Muscle layer of duodenum (tissue), 2 donors: ENCODE results near the gene DDX51.

ENCODE experiments used
- H3K27ac ChIP-seq: one replicate; pipeline ENCODE4 v1.7.0; 2013; ENCODE audit warnings: mild to moderate bottlenecking, low read length
- H3K27me3 ChIP-seq: one replicate; pipeline ENCODE4 v1.7.0; 2013; ENCODE audit warnings: low read depth, mild to moderate bottlenecking, control low read depth, low read length
- H3K36me3 ChIP-seq, 2 donors: one replicate each; pipeline ENCODE4 v1.7.0; 2013; ENCODE audit warnings: low read length in 2 of 2, control low read depth in 1 of 2, mild to moderate bottlenecking in 1 of 2; ENCODE audit not compliant: insufficient read depth in 2 of 2, control insufficient read depth in 1 of 2
- H3K4me1 ChIP-seq, 2 donors: one replicate each; pipeline ENCODE4 v1.7.0; 2013; ENCODE audit warnings: low read length in 2 of 2, mild to moderate bottlenecking in 2 of 2, control low read depth in 1 of 2, moderate library complexity in 1 of 2; ENCODE audit not compliant: insufficient read depth in 2 of 2, control insufficient read depth in 1 of 2
- H3K4me3 ChIP-seq, 2 donors: one replicate each; pipeline ENCODE4 v1.7.0; 2013; ENCODE audit warnings: low read length in 2 of 2, low read depth in 1 of 2, mild to moderate bottlenecking in 1 of 2
- H3K9me3 ChIP-seq, 2 donors: one replicate each; pipeline ENCODE4 v1.7.0; 2013; ENCODE audit warnings: low read length in 2 of 2, control low read depth in 1 of 2, mild to moderate bottlenecking in 1 of 2; ENCODE audit not compliant: control insufficient read depth in 1 of 2
- donor health status: healthy.

DDX51 gene

DNA sequence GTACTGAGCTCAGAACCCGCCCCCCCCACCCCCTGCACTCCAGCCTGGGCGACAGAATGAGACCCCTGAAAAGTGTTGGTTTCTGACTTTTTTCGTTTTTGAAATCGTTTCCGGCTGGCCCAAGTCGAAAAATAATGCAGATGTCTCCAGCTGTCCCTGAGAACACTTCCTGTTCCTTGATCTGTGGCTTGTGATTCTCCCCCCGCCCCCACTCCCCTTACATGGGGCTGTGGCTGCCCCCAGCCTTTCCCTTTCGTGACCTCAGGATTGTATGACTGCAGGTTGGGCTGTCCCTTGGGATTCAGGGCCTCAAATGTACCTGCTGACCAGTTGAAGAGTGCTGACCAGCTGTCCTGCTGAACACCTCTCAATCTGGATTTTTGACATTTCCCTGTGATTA, 34.2 kb upstream of the DDX51 start:
- H3K4me1 ChIP-seq = no peaks in the 10 kb centered on the region
- H3K36me3 ChIP-seq = no peaks in the 10 kb centered on the region
- H3K4me3 ChIP-seq = no peak overlapping the region
- H3K27me3 ChIP-seq = no peaks in the 10 kb centered on the region
- no peak overlapping the region for H3K27ac ChIP-seq
- H3K9me3 ChIP-seq = no peaks in the 10 kb centered on the region

GRCh38 chr12:132176920-132177551, 32.9 kb upstream of the DDX51 start:
- no peak overlapping the region for H3K27ac ChIP-seq
- H3K4me1 ChIP-seq = no peaks in the 10 kb centered on the region
- no peaks in the 10 kb centered on the region for H3K27me3 ChIP-seq
- H3K36me3 ChIP-seq = no peaks in the 10 kb centered on the region
- no peaks in the 10 kb centered on the region for H3K9me3 ChIP-seq
- H3K4me3 ChIP-seq = no peak overlapping the region

- Histone ChIP-seq H3K36me3 (no peaks in the 10 kb centered on the region), H3K9me3 (no peaks in the 10 kb centered on the region), H3K4me1 (no peaks in the 10 kb centered on the region), H3K4me3 (no peak overlapping the region), H3K27ac (no peak overlapping the region), H3K27me3 (no peaks in the 10 kb centered on the region)
Observed at GRCh38 chr12:132176385-132176919, 32.3 kb upstream of the DDX51 start.

GRCh38 chr12:132175496-132176384, 31.6 kb upstream of the DDX51 start:
- no peak overlapping the region for H3K27ac ChIP-seq
- no peaks in the 10 kb centered on the region for H3K9me3 ChIP-seq
- H3K27me3 ChIP-seq = peaks cover 2% of the 10 kb centered on the region
- H3K36me3 ChIP-seq = no peaks in the 10 kb centered on the region
- H3K4me1 ChIP-seq = no peaks in the 10 kb centered on the region
- no peak overlapping the region for H3K4me3 ChIP-seq

GRCh38 chr12:132174839-132175490, 30.8 kb upstream of the DDX51 start:
- no peaks in the 10 kb centered on the region for H3K4me1 ChIP-seq
- peaks cover 3% of the 10 kb centered on the region for H3K27me3 ChIP-seq
- H3K9me3 ChIP-seq = no peaks in the 10 kb centered on the region
- H3K4me3 ChIP-seq = no peak overlapping the region
- H3K27ac ChIP-seq = no peak overlapping the region
- H3K36me3 ChIP-seq = no peaks in the 10 kb centered on the region

DNA sequence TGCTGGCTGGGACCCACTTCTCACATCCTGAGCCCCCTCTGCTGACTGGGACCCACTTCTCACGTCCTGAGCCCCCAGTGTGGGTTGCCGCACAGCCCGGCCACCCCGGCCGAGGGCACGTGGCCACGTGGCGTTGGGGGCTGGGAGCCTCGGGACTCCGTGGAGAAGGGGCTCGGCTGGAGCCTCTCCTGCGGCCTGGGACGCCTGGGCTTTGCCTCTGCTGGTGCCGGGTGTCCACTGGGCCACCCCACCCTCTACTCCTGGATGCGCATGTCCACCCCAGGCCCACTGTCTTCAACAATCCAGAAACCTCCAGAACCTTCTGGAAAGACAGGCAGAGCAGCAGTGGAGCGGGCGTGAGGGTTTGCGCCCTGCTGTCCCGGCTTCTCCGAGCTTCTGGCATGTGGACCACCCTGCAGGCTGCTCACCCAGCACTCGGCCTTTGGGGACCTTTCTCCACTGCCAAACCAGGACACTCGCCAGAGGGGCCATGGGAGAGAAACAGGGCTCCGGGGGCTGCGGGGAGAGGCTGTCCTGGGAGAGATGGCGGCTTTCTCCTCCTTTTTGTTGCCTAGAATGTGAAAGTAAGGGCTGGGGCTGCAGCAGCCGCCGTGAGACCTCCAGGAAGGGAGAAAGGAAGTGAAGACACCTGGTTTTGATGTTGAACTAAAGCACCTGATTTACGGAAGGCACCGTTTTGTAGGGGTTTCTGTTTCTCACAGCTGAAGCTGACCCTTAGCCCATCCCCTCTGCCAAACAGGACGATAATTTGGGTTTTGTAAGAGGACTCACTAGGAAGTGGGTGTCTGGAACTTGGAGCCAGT, 30.1 kb upstream of the DDX51 start:
- H3K27me3 ChIP-seq = peaks cover 3% of the 10 kb centered on the region
- no peaks in the 10 kb centered on the region for H3K4me1 ChIP-seq
- no peaks in the 10 kb centered on the region for H3K9me3 ChIP-seq
- no peak overlapping the region for H3K4me3 ChIP-seq
- H3K27ac ChIP-seq = no peak overlapping the region
- H3K36me3 ChIP-seq = no peaks in the 10 kb centered on the region

GRCh38 chr12:132173135-132174014, 29.3 kb upstream of the DDX51 start:
- Histone ChIP-seq H3K9me3 (no peaks in the 10 kb centered on the region), H3K36me3 (no peaks in the 10 kb centered on the region), H3K27me3 (peaks cover 3% of the 10 kb centered on the region), H3K4me1 (no peaks in the 10 kb centered on the region), H3K27ac (no peak overlapping the region), H3K4me3 (no peak overlapping the region)

DNA sequence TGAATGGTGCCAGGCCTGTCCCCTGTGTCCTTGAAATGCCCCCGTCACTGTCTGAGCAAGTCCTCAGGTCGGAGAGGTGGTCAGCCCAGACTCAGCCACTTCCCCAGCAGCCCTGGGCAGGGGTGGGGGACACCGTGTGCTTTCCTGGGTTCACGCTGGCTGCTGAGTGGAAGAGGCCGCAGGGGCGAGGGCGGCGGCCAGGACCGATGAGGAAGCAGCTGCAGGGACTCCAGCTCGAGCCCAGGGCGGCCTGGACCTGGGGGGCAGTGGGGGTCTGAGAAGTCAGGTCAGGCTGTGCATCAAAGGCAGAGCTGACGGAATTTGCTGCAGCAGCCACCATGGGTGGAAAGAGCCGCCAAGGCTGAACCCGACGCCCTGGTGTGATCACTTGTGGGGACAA, 28.5 kb upstream of the DDX51 start:
- no peak overlapping the region for H3K27ac ChIP-seq
- H3K4me1 ChIP-seq = no peaks in the 10 kb centered on the region
- no peaks in the 10 kb centered on the region for H3K36me3 ChIP-seq
- H3K9me3 ChIP-seq = no peaks in the 10 kb centered on the region
- H3K27me3 ChIP-seq = peaks cover 3% of the 10 kb centered on the region
- H3K4me3 ChIP-seq = no peak overlapping the region

GRCh38 chr12:132171968-132172521, 27.9 kb upstream of the DDX51 start:
- Histone ChIP-seq H3K9me3 (no peaks in the 10 kb centered on the region), H3K4me3 (no peak overlapping the region), H3K36me3 (no peaks in the 10 kb centered on the region), H3K4me1 (no peaks in the 10 kb centered on the region), H3K27ac (no peak overlapping the region), H3K27me3 (peaks cover 3% of the 10 kb centered on the region)
